ENCODE results near the gene SLC38A10.

GRCh38 chr17:81233316-81233715 is 61.8 kb downstream of the SLC38A10 start:
- no peak for TF ChIP-seq CTCF (IDR thresholded peaks at IDR 0.05)
- TF ChIP-seq POLR2AphosphoS5 (IDR thresholded peaks at IDR 0.05; ENCODE audit: insufficient read depth in 1 of 2, low read depth in 1 of 2), result no peak
- TF ChIP-seq POLR2A (IDR thresholded peaks at IDR 0.05), result no peak
